ENCODE data around the gene PTK7.

DNA sequence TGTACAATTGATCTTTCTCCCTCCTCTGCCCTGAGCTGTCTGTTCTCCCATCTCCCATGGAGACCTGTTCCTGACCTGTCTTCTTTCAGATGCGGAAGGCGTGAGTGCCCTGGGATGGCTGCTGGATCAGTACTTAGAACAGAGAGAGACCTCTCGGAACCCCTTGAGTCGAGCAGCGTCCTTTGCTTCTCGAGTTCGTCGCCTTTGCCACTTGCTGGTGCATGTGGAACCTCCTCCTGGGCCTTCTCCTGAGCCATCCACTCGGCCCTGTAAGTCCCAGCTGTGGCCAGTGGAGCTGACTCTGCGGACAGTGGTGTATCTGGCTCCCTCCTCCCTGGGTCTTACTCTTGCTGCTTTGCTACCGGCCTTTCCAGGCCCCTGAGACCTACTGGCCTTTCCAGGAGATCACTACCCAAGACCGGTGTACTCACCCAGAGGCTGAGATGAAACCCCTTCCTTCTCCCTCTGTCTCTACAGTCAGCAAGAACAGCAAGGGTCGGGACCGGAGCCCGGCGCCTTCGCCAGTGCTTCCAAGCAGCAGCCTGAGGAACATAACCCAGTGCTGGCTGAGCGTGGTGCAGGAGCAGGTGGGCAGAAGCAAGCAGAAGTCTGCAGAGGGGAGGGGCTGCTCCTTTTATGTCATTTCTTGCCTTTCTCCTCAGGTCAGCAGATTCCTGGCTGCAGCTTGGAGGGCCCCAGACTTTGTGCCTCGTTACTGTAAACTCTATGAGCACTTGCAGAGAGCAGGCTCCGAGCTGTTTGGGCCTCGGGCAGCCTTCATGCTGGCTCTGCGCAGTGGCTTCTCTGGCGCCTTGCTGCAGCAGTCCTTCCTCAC, 128.4 kb downstream of the PTK7 start:
- TF ChIP-seq, protein P1, sequence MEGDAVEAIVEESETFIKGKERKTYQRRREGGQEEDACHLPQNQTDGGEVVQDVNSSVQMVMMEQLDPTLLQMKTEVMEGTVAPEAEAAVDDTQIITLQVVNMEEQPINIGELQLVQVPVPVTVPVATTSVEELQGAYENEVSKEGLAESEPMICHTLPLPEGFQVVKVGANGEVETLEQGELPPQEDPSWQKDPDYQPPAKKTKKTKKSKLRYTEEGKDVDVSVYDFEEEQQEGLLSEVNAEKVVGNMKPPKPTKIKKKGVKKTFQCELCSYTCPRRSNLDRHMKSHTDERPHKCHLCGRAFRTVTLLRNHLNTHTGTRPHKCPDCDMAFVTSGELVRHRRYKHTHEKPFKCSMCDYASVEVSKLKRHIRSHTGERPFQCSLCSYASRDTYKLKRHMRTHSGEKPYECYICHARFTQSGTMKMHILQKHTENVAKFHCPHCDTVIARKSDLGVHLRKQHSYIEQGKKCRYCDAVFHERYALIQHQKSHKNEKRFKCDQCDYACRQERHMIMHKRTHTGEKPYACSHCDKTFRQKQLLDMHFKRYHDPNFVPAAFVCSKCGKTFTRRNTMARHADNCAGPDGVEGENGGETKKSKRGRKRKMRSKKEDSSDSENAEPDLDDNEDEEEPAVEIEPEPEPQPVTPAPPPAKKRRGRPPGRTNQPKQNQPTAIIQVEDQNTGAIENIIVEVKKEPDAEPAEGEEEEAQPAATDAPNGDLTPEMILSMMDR (conservative IDR thresholded peaks at IDR 0.05; ENCODE audit: low read depth, low read length): no peak
- no peak for TF ChIP-seq EZH2 (IDR thresholded peaks at IDR 0.05; ENCODE audit: low read length, unreplicated experiment)
